Vagina (tissue), 2 donors: ENCODE results near the gene ZFHX3. TPM values are rescaled to one million over a fixed set of nuclear protein-coding genes. Genes with fewer than 3 reads are reported as not detected.

ENCODE experiments used
- DNase-seq, 2 donors: peaks; one replicate each; pipeline ENCODE4 v3.0.0-alpha.2; 2017; ENCODE audit errors: extremely low spot score in 2 of 2
- H3K27ac ChIP-seq: fragments of 200-600 bp; sonication (generic); one replicate; pipeline ENCODE4 v1.5.1; 2019
- H3K27me3 ChIP-seq: fragments of 200-600 bp; sonication (generic); one replicate; pipeline ENCODE4 v1.5.1; 2019
- H3K36me3 ChIP-seq, 2 donors: fragments of 200-600 bp; sonication (generic); one replicate each; pipeline ENCODE4 v1.5.1; 2017 to 2019
- H3K4me1 ChIP-seq: fragments of 200-600 bp; sonication (generic); one replicate; pipeline ENCODE4 v1.5.1; 2019
- H3K4me3 ChIP-seq, 2 donors: fragments of 200-600 bp; sonication (generic); 1 replicate in 1 of 2; 2 replicates in 1 of 2; pipeline ENCODE4 v1.5.1; 2016 to 2019
- H3K9me3 ChIP-seq: fragments of 200-600 bp; sonication (generic); one replicate; pipeline ENCODE4 v1.5.1; 2019
- CTCF ChIP-seq, 3 experiments: fragments of 450-650 bp in 2 of 3; fragments of 200-600 bp in 1 of 3; sonication (generic) in 1 of 3; IDR thresholded peaks; one replicate each; pipeline ENCODE4 v1.5.1; 2017 to 2019; ENCODE audit warnings: antibody characterized with exemption in 3 of 3, mild to moderate bottlenecking in 2 of 3, moderate library complexity in 2 of 3
- POLR2A ChIP-seq, 2 donors: fragments of 450-650 bp; IDR thresholded peaks; one replicate each; pipeline ENCODE4 v1.6.1; 2017; ENCODE audit warnings: antibody characterized with exemption in 2 of 2, mild to moderate bottlenecking in 2 of 2, moderate library complexity in 2 of 2
- POLR2AphosphoS5 ChIP-seq, 2 donors: sonication (generic); formaldehyde crosslinking; IDR thresholded peaks; one replicate each; pipeline ENCODE4 v1.9.0; 2017; ENCODE audit warnings: antibody characterized with exemption in 2 of 2, mild to moderate bottlenecking in 2 of 2, low read depth in 1 of 2; ENCODE audit not compliant: insufficient read depth in 1 of 2
- intact Hi-C: fragments of 100-400 bp; cut with DNase I; formaldehyde crosslinking; loops from one replicate; pipeline ENCODE4 v1.15.1; 2023
- total RNA-seq: library from RNA; depleted of rRNA; stranded (reverse); fragments of >200 nt; gene quantifications from one replicate; pipeline ENCODE4 v1.2.3, GENCODE V29; 2016

ZFHX3 gene
- total RNA-seq, 1 donor from 2014 or later, result 28.0 TPM

- intact Hi-C loops, result no loop called here
- Histone ChIP-seq H3K27ac (no peak overlapping the region), H3K27me3 (no peaks in the 10 kb centered on the region), H3K36me3 (no peaks in the 10 kb centered on the region), H3K4me1 (peaks cover 65% of the 10 kb centered on the region), H3K4me3 (no peak overlapping the region), H3K9me3 (no peaks in the 10 kb centered on the region)
- TF ChIP-seq POLR2A (IDR thresholded peaks at IDR 0.05), result no peak
- peak; percentile 57 to 67 for TF ChIP-seq POLR2AphosphoS5 (IDR thresholded peaks at IDR 0.05; ENCODE audit: insufficient read depth in 1 of 2, low read depth in 1 of 2)
- no peak for TF ChIP-seq CTCF (IDR thresholded peaks at IDR 0.05)
- DNase-seq, result no peak
Measured at GRCh38 chr16:72927199-72928089, 120.5 kb downstream of the ZFHX3 start.

- Histone ChIP-seq H3K9me3 (no peaks in the 10 kb centered on the region), H3K36me3 (no peaks in the 10 kb centered on the region), H3K4me3 (no peak overlapping the region), H3K27ac (no peak overlapping the region), H3K27me3 (no peaks in the 10 kb centered on the region), H3K4me1 (peaks cover 65% of the 10 kb centered on the region)
- intact Hi-C loops, result no loop called here
- DNase-seq, result no peak
- TF ChIP-seq CTCF (IDR thresholded peaks at IDR 0.05) (no peak), POLR2AphosphoS5 (IDR thresholded peaks at IDR 0.05; ENCODE audit: insufficient read depth in 1 of 2, low read depth in 1 of 2) (no peak), POLR2A (IDR thresholded peaks at IDR 0.05) (no peak)
Measured at GRCh38 chr16:72926177-72927070, 121.5 kb downstream of the ZFHX3 start.

- intact Hi-C loops, result no loop called here
- Histone ChIP-seq H3K36me3 (no peaks in the 10 kb centered on the region), H3K27me3 (no peaks in the 10 kb centered on the region), H3K4me3 (no peak overlapping the region), H3K9me3 (no peaks in the 10 kb centered on the region), H3K27ac (no peak overlapping the region), H3K4me1 (peaks cover 61% of the 10 kb centered on the region)
- DNase-seq, result no peak
- TF ChIP-seq POLR2A (IDR thresholded peaks at IDR 0.05) (no peak), POLR2AphosphoS5 (IDR thresholded peaks at IDR 0.05; ENCODE audit: insufficient read depth in 1 of 2, low read depth in 1 of 2) (no peak), CTCF (IDR thresholded peaks at IDR 0.05) (no peak)
Measured at GRCh38 chr16:72925631-72925979, 122.3 kb downstream of the ZFHX3 start.

- no peak overlapping the region for H3K4me3 ChIP-seq
Measured at GRCh38 chr16:72924927-72925630, 122.8 kb downstream of the ZFHX3 start.

GRCh38 chr16:72924537-72924926 is 123.4 kb downstream of the ZFHX3 start:
- Histone ChIP-seq H3K27me3 (no peaks in the 10 kb centered on the region), H3K9me3 (no peaks in the 10 kb centered on the region), H3K36me3 (no peaks in the 10 kb centered on the region), H3K4me1 (peaks cover 51% of the 10 kb centered on the region), H3K27ac (no peak overlapping the region), H3K4me3 (no peak overlapping the region)
- TF ChIP-seq CTCF (IDR thresholded peaks at IDR 0.05), result no peak
- TF ChIP-seq POLR2A (IDR thresholded peaks at IDR 0.05), result no peak
- no peak for TF ChIP-seq POLR2AphosphoS5 (IDR thresholded peaks at IDR 0.05; ENCODE audit: insufficient read depth in 1 of 2, low read depth in 1 of 2)
- no peak for DNase-seq
- intact Hi-C loops, result no loop called here

More at GRCh38 chr16:72924927-72925630, 122.8 kb downstream of the ZFHX3 start:
- H3K36me3 ChIP-seq, result no peaks in the 10 kb centered on the region
- H3K27ac ChIP-seq, result no peak overlapping the region
- TF ChIP-seq POLR2A (IDR thresholded peaks at IDR 0.05) (no peak), POLR2AphosphoS5 (IDR thresholded peaks at IDR 0.05; ENCODE audit: insufficient read depth in 1 of 2, low read depth in 1 of 2) (no peak)
- H3K27me3 ChIP-seq, result no peaks in the 10 kb centered on the region
- H3K9me3 ChIP-seq, result no peaks in the 10 kb centered on the region
- intact Hi-C loops, result no loop called here
- H3K4me1 ChIP-seq, result peaks cover 56% of the 10 kb centered on the region
- DNase-seq, result no peak
